Measurements from ENCODE around the gene TMEM169.
A peak's percentile ranks its signal among the peaks of the same experiment; 100 is the strongest.

The TMEM169 gene

DNA sequence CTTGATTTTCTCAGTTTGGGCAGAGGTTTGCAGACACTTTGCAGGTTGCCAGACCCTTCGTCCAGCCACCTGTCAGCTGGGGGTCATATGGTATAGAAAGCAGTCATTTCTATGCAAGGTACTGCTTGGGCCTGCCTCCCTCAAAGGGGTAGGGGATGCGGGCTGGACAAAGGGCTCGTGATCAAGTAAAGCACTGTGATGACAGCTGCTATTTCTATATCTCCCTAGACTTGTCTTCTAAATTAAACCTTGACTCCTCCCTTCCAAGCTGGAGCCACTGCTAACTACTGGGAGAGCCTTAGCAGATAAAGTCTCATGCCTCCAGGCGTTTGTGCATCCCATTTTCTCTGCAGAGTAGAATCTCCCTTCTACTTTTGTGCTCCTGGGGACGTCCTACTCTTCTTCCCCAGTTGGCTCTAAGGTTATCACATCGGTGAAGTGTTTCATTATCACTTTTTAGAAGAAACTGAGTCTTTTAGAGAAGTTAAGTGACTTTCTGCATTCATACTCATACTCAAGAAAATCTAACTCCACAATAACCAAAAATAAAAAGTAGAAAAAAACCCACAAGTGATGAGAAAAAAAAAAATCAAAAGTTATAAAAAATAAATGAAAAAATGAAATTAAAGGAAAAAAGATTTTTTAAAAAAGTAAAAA is 26.7 kb downstream of the TMEM169 start:
- no peak for DNase-seq

DNA sequence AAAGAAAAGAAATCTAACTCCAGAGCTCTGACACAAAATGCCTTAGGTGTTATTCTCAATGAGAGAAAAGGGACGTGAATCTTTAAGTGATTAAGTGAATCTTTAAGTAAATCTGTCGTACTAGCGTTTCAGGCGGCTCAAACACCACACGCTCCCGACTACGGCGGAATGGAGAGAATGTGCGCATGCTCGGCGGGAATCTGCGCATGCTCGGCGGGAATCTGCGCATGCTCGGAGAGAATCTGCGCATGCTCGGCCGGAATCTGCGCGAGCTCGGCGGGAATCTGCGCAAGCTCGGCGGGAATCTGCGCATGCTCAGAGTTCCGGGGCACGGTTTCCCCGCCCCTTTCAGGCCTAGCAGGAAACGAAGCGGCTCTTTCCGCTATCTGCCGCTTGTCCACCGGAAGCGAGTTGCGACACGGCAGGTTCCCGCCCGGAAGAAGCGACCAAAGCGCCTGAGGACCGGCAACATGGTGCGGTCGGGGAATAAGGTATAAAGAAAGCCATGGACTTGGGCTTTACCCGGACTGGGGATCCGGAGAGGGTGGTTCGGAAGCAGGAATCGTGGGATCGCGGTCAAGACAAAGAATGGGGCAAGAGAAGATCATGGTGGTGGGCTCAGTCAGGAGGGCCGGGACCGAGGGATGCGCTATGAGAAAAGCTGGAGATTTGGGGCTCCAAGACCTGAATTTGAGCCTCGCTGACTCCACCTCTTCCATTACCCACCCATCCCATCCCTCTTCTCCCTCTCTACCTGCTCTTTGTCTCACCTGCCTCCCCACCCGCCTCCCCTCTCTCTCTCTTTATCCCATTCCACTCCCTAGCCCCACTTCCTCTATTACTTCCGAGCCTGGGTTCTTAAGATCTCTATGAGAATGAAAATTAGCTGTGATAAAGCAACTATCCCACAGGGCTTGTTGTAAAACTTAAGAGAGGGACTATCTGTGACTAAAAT is 27.5 kb downstream of the TMEM169 start, which contains the start of gene XRCC5:
Gene XRCC5 (plus strand): TSS at position 382 of the 955 bp plus-strand sequence. CDS start 89 bp downstream, at position 471.
- DNase-seq, result peak; percentile 98

DNA sequence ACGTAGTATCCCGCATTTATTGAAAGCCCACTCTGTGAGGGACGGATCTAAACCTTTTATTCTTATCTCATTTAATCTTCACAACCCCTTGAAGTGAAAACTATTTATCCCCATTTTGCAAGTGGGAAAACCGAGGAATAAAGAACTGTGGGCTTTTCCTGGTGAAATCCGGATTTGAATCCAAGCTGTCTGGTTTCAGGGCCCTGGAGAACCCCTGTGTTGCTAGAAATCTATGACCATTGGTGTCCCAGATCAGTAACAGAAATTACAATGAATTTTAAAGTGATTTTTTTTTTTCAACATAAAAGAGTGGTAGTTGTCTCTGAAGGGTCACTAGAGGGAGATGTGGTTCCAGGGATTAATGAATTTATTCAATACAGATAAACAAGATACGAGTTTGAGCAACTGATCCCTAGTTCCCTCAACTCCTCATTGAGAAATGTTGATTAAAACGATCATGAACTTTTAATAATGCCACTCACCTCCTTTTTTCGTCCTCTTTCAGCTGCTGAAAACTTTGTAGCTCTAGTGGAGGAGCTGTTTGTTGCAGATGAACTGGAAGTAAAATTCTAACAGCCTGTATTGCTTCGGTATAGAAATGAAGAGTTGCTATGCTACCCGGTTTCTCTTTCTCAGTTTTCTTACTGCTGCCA is 28.4 kb downstream of the TMEM169 start:
- peak; percentile 43 for DNase-seq

DNA sequence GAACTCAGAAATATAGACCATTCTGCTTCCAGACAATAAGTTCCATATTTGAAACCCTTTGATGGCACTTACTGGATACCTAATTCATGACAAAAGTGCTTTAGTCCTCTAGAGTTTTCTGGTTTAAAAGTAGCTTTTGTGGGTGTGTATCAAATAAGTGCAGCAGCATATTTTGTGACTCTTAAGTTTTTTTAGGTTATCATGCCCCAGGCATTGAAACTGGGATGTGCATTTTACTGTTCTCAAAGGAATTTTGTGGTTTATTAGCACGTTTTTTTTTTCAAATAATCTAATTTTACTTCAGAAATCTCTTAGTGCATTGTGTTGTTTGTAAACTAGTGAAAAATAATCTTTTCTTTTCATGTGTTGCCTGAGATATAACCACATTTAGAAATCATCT is 28.9 kb downstream of the TMEM169 start:
- DNase-seq, result no peak

DNA sequence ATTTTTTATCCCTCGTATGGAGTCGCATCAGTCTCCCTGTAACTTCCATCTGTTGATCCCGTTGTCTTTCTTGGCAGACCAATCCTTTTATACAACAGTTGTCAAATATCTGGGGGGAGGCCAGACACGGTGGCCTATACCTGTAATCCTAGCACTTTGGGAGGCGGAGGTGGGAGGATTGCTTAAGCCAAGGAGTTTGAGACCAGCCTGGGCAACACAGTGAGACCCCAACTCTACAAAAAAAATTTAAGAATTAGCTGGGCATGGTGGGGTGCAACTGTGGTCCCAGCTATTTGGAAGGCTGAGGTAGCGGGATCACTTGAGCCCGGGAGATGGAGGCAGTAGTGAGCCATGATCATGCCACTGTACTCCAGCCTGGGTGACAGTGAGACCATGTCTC is 29.4 kb downstream of the TMEM169 start:
- DNase-seq, result no peak

DNA sequence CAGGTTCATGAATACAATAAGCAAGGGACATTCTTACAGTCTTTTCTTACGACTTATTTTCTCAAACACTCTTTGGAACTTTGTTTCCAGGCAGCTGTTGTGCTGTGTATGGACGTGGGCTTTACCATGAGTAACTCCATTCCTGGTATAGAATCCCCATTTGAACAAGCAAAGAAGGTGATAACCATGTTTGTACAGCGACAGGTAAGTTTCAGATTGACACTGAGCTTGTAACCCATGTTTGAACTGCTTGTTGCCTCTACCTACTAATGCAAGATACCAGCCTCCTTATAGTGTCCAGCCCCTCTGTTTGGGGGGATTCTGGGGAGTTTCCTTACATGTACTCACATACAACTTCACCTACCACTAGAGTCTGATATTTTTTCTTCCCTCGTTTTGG is 31.2 kb downstream of the TMEM169 start:
- DNase-seq, result no peak

DNA sequence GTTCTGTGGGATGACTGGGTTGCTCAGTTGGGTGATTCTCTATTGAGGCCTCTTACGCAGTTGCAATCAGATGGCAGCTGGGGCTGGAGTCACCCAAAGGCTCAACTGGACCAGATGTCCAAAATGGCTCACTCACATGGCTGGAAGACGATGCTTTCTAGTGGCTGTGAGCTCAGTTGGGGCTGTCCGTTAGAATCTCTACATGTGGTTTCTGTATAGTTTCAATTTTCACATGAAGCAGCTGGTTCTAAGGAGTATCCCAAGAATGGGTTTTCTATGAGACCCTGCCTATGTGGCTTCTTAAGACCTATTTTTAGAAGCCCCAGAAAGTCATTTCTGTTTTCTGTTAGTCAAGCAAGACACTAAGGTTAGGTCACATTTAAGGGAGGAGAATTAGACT is 31.9 kb downstream of the TMEM169 start:
- no peak for DNase-seq

DNA sequence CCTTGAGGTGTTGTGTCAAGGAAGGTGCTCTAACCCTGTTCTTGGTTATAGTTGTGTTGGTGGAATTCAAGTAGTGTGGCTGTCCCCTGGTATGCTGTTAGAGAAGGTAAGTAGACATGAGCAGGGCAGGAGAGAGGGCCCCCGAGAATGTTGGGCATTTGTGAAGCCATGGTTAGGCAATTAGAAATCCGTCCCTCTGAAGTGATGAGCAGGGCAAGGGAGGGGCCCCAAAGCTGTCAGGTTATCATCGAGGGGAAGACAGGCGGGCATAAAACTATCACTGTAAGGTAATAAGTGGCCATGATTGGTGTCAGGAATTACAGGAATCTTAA is 32.6 kb downstream of the TMEM169 start:
- DNase-seq, result no peak

DNA sequence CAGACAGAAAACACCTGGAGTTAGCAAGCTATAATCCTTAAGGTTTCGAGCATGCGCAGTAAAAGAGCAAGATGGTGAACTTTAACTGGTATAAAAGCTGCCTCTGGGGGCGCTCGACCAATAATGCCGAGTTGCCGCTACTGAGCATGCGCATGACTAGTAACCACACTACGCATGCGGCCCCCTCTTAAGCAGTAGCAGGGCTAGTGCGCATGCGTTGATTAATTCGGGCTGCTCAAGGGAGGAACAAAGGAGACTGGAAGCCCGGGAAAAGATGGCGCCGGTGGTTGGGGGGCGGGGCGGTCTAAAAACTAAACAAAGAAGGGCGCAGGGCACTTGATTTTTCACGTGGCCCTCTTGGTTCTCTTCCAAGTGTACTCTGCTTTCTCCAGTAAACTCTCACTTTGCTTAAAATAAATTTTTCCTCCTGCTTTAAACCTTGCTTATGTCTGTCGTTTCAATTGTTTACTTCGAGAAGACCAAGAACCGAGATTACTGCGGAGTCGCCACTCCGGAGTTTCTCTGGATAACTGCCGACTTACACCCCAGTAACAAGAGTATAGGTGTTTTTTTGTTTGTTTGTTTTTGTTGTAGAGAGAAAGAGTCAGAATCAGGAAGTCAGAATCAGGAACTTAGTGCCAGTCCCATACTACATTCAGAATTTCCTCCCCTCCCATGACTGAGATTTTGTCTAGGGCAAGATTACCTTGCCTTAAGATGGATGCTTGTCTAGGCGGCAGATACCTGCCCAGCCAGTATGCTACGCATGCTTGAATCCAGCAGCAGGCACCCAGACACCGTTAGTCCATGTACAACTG is 33.2 kb downstream of the TMEM169 start:
- DNase-seq, result peak; percentile 98

DNA sequence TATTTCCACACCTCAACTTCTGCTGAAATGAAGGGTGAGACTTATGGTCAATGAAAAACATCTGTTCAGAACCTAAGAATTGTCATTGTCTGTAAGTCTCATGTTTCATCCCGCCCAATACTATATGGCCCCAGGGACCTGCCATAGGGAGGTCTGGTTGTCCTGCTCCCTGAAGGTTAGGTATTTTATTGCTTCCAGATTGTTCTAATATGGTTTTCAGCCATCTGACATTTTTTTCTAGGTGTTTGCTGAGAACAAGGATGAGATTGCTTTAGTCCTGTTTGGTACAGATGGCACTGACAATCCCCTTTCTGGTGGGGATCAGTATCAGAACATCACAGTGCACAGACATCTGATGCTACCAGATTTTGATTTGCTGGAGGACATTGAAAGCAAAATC is 34.7 kb downstream of the TMEM169 start:
- no peak for DNase-seq

DNA sequence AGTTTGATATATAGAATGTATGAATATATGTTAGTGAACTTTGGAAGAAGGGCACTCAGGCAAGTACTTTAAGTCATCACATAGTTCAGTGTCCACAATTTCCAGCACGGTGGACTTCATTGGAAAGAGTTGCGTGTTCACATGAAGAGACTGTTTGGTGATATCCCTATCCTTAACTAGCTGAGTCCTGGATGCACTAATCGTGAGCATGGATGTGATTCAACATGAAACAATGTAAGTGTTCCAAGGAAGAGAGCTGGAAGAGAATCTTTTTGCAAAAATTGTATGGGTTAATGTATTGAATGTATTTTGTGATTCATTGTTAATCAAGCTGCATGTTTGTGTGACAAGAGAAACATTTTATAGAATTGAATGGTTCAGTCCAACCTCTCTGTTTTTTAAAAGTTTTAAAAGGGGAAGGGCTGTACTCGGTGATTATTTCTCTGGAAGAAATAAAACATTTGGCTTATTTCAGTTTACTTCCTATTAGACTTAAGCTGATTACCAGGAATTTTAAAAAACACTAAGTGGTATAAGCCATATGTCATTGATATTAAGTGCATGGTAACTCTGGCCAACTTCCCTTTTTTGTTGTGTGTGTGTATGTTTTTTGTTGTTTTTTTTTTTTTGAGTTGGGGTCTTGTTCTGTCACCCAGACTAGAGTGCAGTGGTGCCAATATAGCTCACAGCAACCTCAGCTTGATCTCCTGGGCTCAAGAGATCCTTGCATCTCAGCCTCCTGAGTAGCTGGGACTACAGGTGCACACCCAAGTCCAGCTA is 36.0 kb downstream of the TMEM169 start:
- no peak for DNase-seq

DNA sequence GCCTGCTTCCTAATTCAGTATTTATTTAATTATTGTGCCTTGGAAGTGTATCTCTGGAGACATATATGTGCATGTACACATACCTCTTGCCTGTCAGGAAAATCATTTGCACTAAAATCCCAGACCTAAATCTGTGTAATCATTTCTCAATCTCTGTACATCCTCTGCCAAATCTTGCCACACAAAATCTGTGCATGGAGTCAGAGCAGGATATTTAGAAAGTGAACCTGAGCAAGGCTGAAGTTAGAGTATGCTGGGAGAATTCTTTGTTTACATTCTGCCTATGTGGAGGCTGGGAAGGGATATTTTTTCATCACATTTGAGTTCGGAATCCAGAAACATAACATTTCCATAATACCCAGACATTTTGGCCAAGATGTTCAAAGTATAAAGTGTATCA is 36.8 kb downstream of the TMEM169 start:
- no peak for DNase-seq

DNA sequence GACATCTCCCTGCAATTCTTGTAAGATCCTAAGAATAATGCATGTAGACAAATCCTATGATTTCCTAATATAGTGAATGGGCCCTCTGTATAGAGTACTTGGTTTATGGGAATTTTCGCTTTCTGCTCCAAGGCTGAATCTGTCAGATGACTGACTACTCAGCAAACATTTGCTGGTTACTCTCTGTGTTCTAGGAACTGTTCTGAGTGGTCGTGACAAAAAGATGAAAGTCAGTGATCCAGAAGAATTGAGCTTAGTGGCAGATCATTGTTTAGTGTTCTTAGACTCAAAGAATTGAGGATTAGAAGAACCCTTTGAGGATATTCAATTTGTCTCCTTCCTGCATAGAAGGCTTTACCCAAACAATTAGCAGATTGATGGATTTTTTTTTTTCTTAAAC is 37.4 kb downstream of the TMEM169 start:
- no peak for DNase-seq

DNA sequence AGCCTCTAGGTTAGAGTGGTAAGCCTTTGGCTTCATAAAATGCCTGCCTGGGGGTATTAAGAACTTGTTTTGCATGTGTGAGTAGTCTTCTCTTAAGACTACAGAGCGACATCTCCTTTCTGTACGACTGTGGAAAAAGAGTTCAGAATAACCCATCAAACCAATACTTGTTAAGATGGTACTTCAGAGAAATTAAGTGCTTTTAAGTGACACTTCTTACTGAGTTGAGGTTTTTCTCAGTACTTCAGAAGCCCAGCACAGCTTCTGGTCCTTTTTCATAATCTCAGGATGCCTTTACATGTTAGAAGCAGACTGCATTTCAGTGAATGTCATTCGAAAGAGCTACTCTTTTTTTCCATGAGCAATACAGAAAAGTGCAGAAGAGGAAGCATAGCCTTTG is 38.3 kb downstream of the TMEM169 start:
- DNase-seq, result no peak

DNA sequence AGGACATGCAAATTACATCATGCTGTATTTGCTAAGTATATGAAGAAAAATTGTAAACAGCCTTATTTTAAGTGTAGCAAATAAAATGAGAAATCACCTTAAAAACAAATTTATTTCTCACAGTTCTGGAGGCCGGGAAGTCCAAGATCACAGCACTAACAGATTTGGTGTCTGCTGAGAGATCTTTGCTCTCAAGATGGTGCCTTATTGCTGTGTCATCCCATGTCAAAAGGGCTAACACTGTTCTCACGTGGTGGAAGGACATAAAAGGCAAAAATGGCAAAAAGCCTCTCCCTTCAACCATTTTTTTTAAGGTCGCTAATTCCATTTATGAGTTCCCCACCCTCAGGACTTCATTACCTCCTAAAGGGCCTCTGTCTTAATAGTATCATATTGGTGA is 39.5 kb downstream of the TMEM169 start:
- no peak for DNase-seq

DNA sequence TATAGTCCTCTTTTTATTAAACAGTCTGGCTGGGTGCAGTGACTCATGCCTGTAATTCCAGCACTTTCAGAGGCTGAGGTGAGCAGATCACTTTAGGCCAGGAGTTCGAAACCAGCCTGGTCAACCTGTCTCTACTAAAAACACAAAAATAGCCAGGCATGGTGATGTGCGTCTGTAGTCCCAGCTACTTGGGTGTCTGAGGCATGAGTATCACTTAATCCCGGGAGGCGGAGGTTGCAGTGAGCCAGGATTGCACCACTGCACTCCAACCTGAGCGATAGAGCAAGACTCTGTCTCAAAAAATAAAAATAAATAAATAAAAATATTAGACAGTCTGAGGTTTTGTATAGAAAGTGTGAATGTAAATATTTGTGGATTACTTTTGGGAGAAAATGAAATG is 45.2 kb downstream of the TMEM169 start:
- no peak for DNase-seq

DNA sequence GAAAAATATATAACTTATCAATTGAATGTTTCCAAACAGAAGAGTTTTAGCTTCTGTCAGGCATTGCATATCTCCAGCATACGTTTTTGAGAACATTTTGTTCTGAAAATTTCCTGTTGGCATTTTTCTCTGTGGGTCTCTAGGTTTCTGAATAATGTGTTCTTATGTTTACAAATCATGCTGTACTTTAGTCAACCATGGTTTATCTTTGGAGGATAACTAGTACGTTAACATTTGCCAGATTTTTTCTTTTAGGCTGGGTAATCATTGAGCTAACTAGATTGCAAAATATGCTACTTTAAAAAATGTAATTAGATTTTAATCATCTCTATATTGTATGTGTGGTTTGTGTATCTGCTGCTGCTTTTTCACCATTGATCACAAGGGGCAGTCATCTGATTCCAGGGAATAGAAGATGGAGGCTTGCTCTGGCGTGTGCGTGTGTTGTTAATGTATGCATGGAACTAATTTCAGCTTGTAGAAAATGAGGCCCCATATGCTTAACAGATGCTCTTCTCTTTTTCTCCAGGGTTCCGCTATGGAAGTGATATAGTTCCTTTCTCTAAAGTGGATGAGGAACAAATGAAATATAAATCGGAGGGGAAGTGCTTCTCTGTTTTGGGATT is 48.7 kb downstream of the TMEM169 start:
- DNase-seq, result no peak

DNA sequence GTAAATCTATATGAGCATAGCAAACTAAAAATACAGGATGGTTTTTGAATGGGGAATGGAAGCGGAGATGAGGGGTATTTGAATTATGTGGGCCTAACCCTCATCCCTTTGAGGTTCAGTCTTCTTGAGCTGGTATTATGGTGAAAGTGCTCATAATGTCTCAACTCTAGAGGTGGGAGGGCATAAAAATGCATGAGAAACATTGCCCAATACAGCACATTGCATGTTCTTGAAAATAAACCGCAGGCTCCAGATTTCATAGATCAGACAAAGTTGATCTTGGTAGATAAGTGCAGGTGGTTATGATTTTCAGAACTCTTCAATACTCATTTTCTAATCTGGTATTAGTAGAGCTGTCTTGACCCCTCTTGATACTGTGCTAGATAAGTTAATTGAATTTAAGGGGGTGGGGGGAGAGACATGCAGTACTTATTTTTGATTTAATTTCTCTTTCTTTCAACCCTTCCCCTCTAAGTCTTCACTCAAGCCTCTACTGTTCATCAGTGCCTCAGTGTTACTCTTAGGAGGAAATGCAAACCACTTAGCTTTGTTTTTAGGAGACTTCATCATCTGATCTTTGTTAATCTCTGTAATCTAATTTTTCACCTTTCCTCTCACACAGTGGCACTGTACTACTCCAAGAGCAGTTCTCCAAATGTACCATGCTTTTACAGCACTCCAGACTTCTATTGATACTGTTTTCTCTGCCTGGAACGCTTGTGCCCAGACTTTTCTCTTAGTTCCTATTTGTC is 49.6 kb downstream of the TMEM169 start:
- peak; percentile 23 for DNase-seq

DNA sequence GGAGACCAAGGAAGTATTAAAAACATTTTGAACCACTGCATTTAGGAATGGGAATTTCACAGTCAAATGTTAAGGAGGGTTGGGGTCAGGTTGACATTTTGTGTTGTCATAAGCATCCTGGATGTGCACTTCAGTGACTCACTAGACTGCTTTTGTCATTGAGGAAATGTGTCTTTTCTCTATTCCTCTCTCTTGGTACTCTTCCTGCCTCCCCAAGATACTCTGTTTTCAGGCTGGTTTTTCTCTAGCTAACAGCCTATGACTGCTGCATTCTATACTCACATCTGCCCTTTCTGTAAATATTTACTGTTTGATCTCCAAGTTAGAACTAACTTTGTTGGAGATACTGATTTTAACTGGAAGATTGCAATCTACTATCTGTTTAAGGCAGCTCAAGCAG is 50.9 kb downstream of the TMEM169 start:
- no peak for DNase-seq

DNA sequence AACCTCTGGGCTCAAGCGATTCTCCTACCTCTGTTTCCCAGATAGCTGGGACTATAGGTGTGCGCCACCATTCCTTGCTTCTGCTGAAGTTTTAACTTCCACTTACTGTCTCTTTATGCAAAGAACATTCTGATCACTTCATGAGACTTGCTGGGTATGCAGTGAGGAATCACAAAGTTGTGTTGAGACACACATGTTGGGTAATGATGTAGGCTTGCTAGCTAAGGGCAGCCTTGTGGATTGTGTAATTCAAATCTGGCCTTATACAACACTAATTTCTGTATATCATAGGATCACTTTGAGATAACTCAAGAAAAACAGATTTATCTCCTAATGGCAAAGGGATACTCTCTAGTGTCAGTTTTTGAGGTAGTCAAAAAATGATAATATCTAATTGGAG is 51.7 kb downstream of the TMEM169 start:
- no peak for DNase-seq

All from CD4-positive, alpha-beta T cell treated with Interleukin-17A for 1 hour (primary cell).